ENCODE results near the gene TECR. TPM values are rescaled to one million over a fixed set of nuclear protein-coding genes. Genes with fewer than 3 reads are reported as not detected.

TECR gene
- total and polyA plus RNA-seq, 2 of the 13 experiments (the other 11 are each of a cell fraction or from before 2014, with no cell fraction given), result 54.9 to 121 TPM

DNA sequence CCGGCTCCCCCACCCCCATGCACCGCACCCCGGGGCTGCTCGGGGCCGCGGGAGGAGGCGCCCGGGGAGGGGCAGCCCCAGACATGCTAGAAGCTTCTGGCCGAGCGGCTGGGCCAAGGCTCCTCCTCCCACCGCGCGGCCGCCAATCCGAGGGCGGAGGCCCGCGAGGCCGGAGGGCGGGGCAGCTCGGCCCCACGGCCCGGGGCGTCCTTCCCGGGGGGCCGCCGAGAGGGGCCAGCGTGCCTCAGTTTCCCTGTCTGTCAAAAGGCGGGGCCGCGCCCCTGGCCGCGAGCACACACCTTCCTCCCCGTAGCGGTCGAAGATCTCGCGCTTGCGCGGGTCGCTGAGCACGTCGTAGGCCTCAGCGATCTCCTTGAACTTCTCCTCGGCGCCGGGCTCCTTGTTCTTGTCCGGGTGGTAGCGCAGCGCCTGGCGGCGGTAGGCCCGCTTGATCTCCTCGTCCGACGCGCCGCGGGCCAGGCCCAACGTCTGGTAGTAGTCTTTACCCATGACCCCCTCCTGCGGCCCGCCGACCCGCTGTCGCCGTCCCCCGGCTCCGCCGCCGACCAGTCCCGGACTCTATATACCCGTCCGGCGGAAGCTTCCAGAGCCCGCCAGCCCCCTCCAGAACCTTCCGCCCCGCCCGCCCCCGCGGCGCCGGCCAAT lies 11.4 kb upstream of the TECR start, which contains the start of gene DNAJB1 (continued):
- 0 out of 2 replicates have a peak, but pooled peaks have one; percentile 44 for TF ChIP-seq ZSCAN12 (CRISPR knock-in tag; IDR thresholded peaks at IDR 0.05)
- TF ChIP-seq ZNF232 (CRISPR knock-in tag; IDR thresholded peaks at IDR 0.05; ENCODE audit: borderline replicate concordance), result no peak
- no peak for TF ChIP-seq MTF2 (CRISPR knock-in tag; IDR thresholded peaks at IDR 0.05; ENCODE audit: borderline replicate concordance)
- no peak for TF ChIP-seq HHEX (CRISPR knock-in tag; IDR thresholded peaks at IDR 0.05)
- TF ChIP-seq, protein P1, sequence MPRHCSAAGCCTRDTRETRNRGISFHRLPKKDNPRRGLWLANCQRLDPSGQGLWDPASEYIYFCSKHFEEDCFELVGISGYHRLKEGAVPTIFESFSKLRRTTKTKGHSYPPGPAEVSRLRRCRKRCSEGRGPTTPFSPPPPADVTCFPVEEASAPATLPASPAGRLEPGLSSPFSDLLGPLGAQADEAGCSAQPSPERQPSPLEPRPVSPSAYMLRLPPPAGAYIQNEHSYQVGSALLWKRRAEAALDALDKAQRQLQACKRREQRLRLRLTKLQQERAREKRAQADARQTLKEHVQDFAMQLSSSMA (CRISPR knock-in tag; IDR thresholded peaks at IDR 0.05), result peak; percentile 41; the same call in 1 of the 2 replicates
- TF ChIP-seq ZNF256 (CRISPR knock-in tag; conservative IDR thresholded peaks at IDR 0.05), result 0 out of 2 replicates have a peak, but pooled peaks have one; percentile 20
- TF ChIP-seq, protein P2, sequence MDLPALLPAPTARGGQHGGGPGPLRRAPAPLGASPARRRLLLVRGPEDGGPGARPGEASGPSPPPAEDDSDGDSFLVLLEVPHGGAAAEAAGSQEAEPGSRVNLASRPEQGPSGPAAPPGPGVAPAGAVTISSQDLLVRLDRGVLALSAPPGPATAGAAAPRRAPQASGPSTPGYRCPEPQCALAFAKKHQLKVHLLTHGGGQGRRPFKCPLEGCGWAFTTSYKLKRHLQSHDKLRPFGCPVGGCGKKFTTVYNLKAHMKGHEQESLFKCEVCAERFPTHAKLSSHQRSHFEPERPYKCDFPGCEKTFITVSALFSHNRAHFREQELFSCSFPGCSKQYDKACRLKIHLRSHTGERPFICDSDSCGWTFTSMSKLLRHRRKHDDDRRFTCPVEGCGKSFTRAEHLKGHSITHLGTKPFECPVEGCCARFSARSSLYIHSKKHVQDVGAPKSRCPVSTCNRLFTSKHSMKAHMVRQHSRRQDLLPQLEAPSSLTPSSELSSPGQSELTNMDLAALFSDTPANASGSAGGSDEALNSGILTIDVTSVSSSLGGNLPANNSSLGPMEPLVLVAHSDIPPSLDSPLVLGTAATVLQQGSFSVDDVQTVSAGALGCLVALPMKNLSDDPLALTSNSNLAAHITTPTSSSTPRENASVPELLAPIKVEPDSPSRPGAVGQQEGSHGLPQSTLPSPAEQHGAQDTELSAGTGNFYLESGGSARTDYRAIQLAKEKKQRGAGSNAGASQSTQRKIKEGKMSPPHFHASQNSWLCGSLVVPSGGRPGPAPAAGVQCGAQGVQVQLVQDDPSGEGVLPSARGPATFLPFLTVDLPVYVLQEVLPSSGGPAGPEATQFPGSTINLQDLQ (CRISPR knock-in tag; IDR thresholded peaks at IDR 0.05), result no peak
- peak; percentile 68 for TF ChIP-seq ATF7-NPFF (CRISPR knock-in tag; IDR thresholded peaks at IDR 0.05; ENCODE audit: low read depth)
- TF ChIP-seq POGZ (CRISPR knock-in tag; IDR thresholded peaks at IDR 0.05), result no peak; the same call in 1 of the 2 replicates
- TF ChIP-seq, protein P3, sequence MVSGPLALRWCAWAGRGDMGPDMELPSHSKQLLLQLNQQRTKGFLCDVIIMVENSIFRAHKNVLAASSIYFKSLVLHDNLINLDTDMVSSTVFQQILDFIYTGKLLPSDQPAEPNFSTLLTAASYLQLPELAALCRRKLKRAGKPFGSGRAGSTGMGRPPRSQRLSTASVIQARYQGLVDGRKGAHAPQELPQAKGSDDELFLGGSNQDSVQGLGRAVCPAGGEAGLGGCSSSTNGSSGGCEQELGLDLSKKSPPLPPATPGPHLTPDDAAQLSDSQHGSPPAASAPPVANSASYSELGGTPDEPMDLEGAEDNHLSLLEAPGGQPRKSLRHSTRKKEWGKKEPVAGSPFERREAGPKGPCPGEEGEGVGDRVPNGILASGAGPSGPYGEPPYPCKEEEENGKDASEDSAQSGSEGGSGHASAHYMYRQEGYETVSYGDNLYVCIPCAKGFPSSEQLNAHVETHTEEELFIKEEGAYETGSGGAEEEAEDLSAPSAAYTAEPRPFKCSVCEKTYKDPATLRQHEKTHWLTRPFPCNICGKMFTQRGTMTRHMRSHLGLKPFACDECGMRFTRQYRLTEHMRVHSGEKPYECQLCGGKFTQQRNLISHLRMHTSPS (CRISPR knock-in tag; IDR thresholded peaks at IDR 0.05; ENCODE audit: low read depth), result peak; percentile 15; the same call in 1 of the 2 replicates
- TF ChIP-seq SPEN (CRISPR knock-in tag; IDR thresholded peaks at IDR 0.05; ENCODE audit: low read depth), result 0 out of 2 replicates have a peak, but pooled peaks have one; percentile 12
- no peak for TF ChIP-seq ZNF292 (CRISPR knock-in tag; IDR thresholded peaks at IDR 0.05; ENCODE audit: borderline replicate concordance, low read depth)
- TF ChIP-seq, protein P4, sequence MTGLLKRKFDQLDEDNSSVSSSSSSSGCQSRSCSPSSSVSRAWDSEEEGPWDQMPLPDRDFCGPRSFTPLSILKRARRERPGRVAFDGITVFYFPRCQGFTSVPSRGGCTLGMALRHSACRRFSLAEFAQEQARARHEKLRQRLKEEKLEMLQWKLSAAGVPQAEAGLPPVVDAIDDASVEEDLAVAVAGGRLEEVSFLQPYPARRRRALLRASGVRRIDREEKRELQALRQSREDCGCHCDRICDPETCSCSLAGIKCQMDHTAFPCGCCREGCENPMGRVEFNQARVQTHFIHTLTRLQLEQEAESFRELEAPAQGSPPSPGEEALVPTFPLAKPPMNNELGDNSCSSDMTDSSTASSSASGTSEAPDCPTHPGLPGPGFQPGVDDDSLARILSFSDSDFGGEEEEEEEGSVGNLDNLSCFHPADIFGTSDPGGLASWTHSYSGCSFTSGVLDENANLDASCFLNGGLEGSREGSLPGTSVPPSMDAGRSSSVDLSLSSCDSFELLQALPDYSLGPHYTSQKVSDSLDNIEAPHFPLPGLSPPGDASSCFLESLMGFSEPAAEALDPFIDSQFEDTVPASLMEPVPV (CRISPR knock-in tag; IDR thresholded peaks at IDR 0.05), result peak; percentile 76; the same call in 1 of the 2 replicates
- no peak for TF ChIP-seq TCF7 (IDR thresholded peaks at IDR 0.05; ENCODE audit: low read depth)
- TF ChIP-seq, protein P5, sequence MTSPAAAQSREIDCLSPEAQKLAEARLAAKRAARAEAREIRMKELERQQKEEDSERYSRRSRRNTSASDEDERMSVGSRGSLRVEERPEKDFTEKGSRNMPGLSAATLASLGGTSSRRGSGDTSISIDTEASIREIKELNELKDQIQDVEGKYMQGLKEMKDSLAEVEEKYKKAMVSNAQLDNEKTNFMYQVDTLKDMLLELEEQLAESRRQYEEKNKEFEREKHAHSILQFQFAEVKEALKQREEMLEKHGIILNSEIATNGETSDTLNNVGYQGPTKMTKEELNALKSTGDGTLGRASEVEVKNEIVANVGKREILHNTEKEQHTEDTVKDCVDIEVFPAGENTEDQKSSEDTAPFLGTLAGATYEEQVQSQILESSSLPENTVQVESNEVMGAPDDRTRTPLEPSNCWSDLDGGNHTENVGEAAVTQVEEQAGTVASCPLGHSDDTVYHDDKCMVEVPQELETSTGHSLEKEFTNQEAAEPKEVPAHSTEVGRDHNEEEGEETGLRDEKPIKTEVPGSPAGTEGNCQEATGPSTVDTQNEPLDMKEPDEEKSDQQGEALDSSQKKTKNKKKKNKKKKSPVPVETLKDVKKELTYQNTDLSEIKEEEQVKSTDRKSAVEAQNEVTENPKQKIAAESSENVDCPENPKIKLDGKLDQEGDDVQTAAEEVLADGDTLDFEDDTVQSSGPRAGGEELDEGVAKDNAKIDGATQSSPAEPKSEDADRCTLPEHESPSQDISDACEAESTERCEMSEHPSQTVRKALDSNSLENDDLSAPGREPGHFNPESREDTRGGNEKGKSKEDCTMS (CRISPR knock-in tag; conservative IDR thresholded peaks at IDR 0.05), result no peak
